GM12878 (cell line): ENCODE data around the gene FAM131B. TPM values are rescaled to one million over a fixed set of nuclear protein-coding genes. Genes with fewer than 3 reads are reported as not detected.

Experiments
- BMI1 ChIP-seq: fragments of 450-650 bp; IDR thresholded peaks from 2 replicates; pipeline ENCODE4 v1.6.1; 2016; ENCODE audit warnings: mild to moderate bottlenecking, moderate library complexity, borderline replicate concordance
- JUND ChIP-seq: IDR thresholded peaks from 2 replicates; pipeline ENCODE4 v1.6.1; 2012; ENCODE audit warnings: low read depth, mild to moderate bottlenecking, low read length, improper control_type of control experiment, moderate library complexity
- KLF5 ChIP-seq: fragments of 450-650 bp; IDR thresholded peaks from 2 replicates; pipeline ENCODE4 v1.6.1; 2014; ENCODE audit warnings: mild to moderate bottlenecking; ENCODE audit not compliant: partially characterized antibody
- SIN3A ChIP-seq: IDR thresholded peaks from 2 replicates; pipeline ENCODE4 v1.6.1; 2012; ENCODE audit warnings: low read depth, low read length, improper control_type of control experiment
- ZNF24 ChIP-seq: fragments of 450-650 bp; IDR thresholded peaks from 2 replicates; pipeline ENCODE4 v1.6.1; 2017; ENCODE audit warnings: antibody characterized with exemption, mild to moderate bottlenecking
- ZNF274 ChIP-seq: IDR thresholded peaks from one replicate; pipeline ENCODE4 v1.8.0; 2011; ENCODE audit not compliant: insufficient read length, insufficient read depth
- ZNF384 ChIP-seq: IDR thresholded peaks from 2 replicates; pipeline ENCODE4 v1.6.1; 2012; ENCODE audit warnings: low read depth, mild to moderate bottlenecking, low read length, improper control_type of control experiment, borderline replicate concordance
- polyA plus RNA-seq, 11 experiments: library from polyadenylated mRNA; depleted of rRNA in 4 of 11; unstranded in 6 of 11; stranded (reverse) in 5 of 11; fragments of >200 nt; fragmentation: Nextera tagmentation in 4 of 11; fragmentation: Illumina TruSeq in 1 of 11; extraction: Ambion mirVana in 4 of 11; extraction: Trizol in 1 of 11; gene quantifications; 1 replicate in 1 of 11; 2 replicates in 10 of 11; pipeline versions ENCODE4 v1.2.1 to v1.2.3, GENCODE V29; 2011 to 2016; ENCODE audit warnings: inconsistent platforms in 2 of 11, missing spikeins in 2 of 11, low read depth in 1 of 11
- total RNA-seq, 4 experiments: library from RNA; depleted of rRNA in 3 of 4; stranded (reverse); fragments of >200 nt in 3 of 4; fragmentation: Illumina TruSeq in 1 of 4; extraction: Trizol in 1 of 4; gene quantifications; 2 replicates each; pipeline versions ENCODE4 v1.2.1 to v1.2.3, GENCODE V29; 2013 to 2021
- TF ChIP-seq, protein P1 (sequence below): fragments of 450-650 bp; IDR thresholded peaks from 2 replicates; pipeline ENCODE4 v1.6.1; 2016; ENCODE audit warnings: mild to moderate bottlenecking
- TF ChIP-seq, protein P2 (sequence below): fragments of 450-650 bp; IDR thresholded peaks from 2 replicates; pipeline ENCODE4 v1.6.1; 2017; ENCODE audit warnings: antibody characterized with exemption, mild to moderate bottlenecking, moderate library complexity

FAM131B gene
- total and polyA plus RNA-seq, 10 of the 15 experiments (the other 5 are each of a cell fraction or from before 2014, with no cell fraction given): 0.03 to 0.05 TPM; not detected in 8

DNA sequence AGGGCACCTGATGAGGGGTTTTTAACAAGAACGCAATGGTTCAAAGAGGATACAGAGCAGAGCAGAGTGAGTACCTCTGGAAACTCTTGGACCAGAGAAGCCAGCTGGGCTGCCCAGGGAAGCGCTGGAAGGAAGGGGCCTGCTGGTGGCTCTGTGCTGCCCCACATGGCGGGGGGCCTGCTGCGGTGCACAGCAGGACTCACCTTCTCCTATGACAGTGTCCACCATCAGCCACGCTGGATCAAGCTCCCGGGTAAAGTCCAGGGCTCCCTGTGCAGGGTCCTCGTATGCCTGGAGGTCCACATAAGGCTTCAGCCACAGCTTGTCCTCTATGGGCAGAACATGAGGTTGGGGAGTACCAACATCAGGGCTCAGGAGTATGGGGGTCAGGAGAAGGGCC is 33.7 kb upstream of the FAM131B start (continued):
- TF ChIP-seq, protein P1, sequence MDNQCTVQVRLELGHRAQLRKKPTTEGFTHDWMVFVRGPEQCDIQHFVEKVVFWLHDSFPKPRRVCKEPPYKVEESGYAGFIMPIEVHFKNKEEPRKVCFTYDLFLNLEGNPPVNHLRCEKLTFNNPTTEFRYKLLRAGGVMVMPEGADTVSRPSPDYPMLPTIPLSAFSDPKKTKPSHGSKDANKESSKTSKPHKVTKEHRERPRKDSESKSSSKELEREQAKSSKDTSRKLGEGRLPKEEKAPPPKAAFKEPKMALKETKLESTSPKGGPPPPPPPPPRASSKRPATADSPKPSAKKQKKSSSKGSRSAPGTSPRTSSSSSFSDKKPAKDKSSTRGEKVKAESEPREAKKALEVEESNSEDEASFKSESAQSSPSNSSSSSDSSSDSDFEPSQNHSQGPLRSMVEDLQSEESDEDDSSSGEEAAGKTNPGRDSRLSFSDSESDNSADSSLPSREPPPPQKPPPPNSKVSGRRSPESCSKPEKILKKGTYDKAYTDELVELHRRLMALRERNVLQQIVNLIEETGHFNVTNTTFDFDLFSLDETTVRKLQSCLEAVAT: no peak
- no peak for TF ChIP-seq ZNF24
- no peak for TF ChIP-seq KLF5
- TF ChIP-seq, protein P2, sequence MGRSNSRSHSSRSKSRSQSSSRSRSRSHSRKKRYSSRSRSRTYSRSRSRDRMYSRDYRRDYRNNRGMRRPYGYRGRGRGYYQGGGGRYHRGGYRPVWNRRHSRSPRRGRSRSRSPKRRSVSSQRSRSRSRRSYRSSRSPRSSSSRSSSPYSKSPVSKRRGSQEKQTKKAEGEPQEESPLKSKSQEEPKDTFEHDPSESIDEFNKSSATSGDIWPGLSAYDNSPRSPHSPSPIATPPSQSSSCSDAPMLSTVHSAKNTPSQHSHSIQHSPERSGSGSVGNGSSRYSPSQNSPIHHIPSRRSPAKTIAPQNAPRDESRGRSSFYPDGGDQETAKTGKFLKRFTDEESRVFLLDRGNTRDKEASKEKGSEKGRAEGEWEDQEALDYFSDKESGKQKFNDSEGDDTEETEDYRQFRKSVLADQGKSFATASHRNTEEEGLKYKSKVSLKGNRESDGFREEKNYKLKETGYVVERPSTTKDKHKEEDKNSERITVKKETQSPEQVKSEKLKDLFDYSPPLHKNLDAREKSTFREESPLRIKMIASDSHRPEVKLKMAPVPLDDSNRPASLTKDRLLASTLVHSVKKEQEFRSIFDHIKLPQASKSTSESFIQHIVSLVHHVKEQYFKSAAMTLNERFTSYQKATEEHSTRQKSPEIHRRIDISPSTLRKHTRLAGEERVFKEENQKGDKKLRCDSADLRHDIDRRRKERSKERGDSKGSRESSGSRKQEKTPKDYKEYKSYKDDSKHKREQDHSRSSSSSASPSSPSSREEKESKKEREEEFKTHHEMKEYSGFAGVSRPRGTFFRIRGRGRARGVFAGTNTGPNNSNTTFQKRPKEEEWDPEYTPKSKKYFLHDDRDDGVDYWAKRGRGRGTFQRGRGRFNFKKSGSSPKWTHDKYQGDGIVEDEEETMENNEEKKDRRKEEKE: no peak
- no peak for TF ChIP-seq ZNF384
- TF ChIP-seq SIN3A: no peak
- no peak for TF ChIP-seq ZNF274
- TF ChIP-seq BMI1: no peak
- TF ChIP-seq JUND: no peak
